ENCODE data around the gene CACNA1I.

CACNA1I gene

DNA sequence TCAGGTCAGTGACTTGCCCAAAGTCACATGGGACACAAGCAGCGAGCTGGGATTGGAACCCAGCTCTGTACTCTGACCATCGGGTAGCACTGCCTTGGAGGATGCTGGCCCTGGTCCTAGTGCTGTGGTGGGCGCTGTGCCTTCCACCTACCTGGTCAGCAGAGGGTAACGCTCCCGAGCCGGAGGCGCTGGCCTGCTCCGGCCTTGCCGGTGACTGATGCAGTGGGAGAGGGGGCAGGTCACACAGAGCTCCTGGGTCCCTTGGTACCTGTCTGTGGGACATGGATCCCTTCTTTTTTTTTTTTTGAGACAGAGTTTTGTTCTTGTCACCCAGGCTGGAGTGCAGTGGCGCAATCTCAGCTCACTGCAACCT, 43.0 kb downstream of the CACNA1I start:
- TF ChIP-seq CTCF (IDR thresholded peaks at IDR 0.05; ENCODE audit: low read depth, low read length): no peak
- TF ChIP-seq MYC (IDR thresholded peaks at IDR 0.05; ENCODE audit: low read depth, low read length): no peak
- no peak for TF ChIP-seq POLR2A (IDR thresholded peaks at IDR 0.05; ENCODE audit: extremely low read depth, insufficient read length)
- TF ChIP-seq, protein P1, sequence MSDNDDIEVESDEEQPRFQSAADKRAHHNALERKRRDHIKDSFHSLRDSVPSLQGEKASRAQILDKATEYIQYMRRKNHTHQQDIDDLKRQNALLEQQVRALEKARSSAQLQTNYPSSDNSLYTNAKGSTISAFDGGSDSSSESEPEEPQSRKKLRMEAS (IDR thresholded peaks at IDR 0.05; ENCODE audit: low read depth, low read length): no peak
- no peak for DNase-seq (ENCODE audit: low read depth)
- H3K4me3 ChIP-seq (ENCODE audit: low read depth, low read length): no peak overlapping the region

DNA sequence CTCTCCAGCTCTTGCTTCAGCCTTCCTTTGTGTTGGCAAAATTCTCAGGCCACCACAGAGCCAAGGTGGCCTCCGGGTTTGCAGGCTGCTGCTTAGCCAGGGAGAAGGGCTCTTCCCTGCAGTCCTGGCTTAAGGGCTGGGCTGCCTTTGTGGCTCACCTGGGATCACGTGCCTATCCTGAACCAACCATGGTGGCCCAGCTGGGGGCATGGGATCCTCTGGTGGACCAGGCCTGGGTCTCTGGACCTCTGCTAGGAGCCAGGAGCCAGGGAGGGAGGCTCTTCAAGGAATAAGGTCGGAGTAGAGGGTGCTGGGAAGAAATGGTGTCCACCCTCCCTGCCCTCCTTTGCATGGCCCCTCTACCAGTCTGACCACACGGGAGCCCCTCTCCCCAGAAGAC, 43.9 kb downstream of the CACNA1I start:
- no peak overlapping the region for H3K4me3 ChIP-seq (ENCODE audit: low read depth, low read length)
- DNase-seq (ENCODE audit: low read depth): no peak
- TF ChIP-seq CTCF (IDR thresholded peaks at IDR 0.05; ENCODE audit: low read depth, low read length) (no peak), MYC (IDR thresholded peaks at IDR 0.05; ENCODE audit: low read depth, low read length) (no peak), POLR2A (IDR thresholded peaks at IDR 0.05; ENCODE audit: extremely low read depth, insufficient read length) (no peak)
- TF ChIP-seq, protein P1 (IDR thresholded peaks at IDR 0.05; ENCODE audit: low read depth, low read length): no peak

- no peak overlapping the region for H3K4me3 ChIP-seq (ENCODE audit: low read depth, low read length)
- DNase-seq (ENCODE audit: low read depth): no peak
- no peak for TF ChIP-seq CTCF (IDR thresholded peaks at IDR 0.05; ENCODE audit: low read depth, low read length)
- TF ChIP-seq POLR2A (IDR thresholded peaks at IDR 0.05; ENCODE audit: extremely low read depth, insufficient read length): no peak
- no peak for TF ChIP-seq MYC (IDR thresholded peaks at IDR 0.05; ENCODE audit: low read depth, low read length)
- TF ChIP-seq, protein P1 (IDR thresholded peaks at IDR 0.05; ENCODE audit: low read depth, low read length): no peak
Measured at GRCh38 chr22:39616051-39616450, 45.5 kb downstream of the CACNA1I start.

- DNase-seq (ENCODE audit: low read depth): no peak
- H3K4me3 ChIP-seq (ENCODE audit: low read depth, low read length): no peak overlapping the region
- TF ChIP-seq MYC (IDR thresholded peaks at IDR 0.05; ENCODE audit: low read depth, low read length) (no peak), CTCF (IDR thresholded peaks at IDR 0.05; ENCODE audit: low read depth, low read length) (no peak), POLR2A (IDR thresholded peaks at IDR 0.05; ENCODE audit: extremely low read depth, insufficient read length) (no peak)
- TF ChIP-seq, protein P1 (IDR thresholded peaks at IDR 0.05; ENCODE audit: low read depth, low read length): no peak
Measured at GRCh38 chr22:39616781-39617180, 46.2 kb downstream of the CACNA1I start.

DNA sequence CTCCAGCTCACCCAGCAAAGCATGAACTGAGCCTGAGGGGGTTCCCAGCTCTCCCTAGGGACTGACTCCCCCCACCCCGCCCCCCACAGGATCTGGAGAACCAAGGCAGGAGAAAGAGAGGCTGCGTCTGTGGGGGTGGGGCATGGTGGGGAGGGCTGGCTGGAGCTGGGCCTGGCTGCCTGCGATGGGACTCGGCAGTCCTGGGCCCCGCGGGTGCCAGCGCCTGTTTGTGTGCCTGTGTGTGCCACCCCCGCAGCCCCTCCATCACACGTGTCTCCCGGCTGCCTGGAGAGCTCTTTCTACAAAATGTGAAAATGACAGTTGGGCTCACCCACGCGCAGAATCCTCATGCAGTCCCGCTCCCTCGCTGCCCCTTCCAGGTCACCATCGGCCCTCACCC, 46.8 kb downstream of the CACNA1I start:
- TF ChIP-seq POLR2A (IDR thresholded peaks at IDR 0.05; ENCODE audit: extremely low read depth, insufficient read length) (no peak), CTCF (IDR thresholded peaks at IDR 0.05; ENCODE audit: low read depth, low read length) (no peak)
- no peak overlapping the region for H3K4me3 ChIP-seq (ENCODE audit: low read depth, low read length)
- no peak for DNase-seq (ENCODE audit: low read depth)
